TTC549 (cell line): ENCODE results near the gene CGB1.
"Not testable (repeated sequence)": the region's sequence is repeated elsewhere in the genome, so short reads cannot be mapped to it uniquely, and the experiment has no call there.

Experiments used
- FAIRE-seq: peaks from 2 replicates; lab custom pipeline; 2012; peaks lifted over from hg19 to GRCh38; lab: Jason Lieb, UNC

Gene CGB1

DNA sequence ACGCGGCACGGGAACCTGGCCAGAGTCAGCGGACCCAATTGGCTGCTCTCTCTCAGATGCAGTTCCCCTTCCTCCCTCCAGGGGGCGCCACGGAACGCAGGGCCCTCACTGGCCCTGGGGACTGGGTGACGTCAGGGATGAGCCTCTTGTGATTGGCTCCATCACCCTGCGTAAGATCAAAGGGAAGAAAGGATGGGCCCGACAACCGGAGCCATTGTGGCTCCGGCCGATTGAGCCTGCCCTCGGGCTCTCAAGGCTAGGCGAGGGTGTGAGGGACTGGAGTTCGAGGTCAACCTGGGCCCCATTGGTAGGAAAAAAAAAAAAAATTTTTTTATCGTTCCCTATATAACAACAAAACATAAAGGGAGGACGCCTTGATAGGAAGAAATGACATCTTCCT lies at the start of gene CGB1:
Gene CGB1 (minus strand): TSS at position 81 of the 400 bp plus-strand sequence. CDS start 184 bp downstream, outside the sequence.
- FAIRE-seq = not testable (repeated sequence)

GRCh38 chr19:49086296-49086695 lies 49.6 kb upstream of the CGB1 start:
- no peak for FAIRE-seq

DNA sequence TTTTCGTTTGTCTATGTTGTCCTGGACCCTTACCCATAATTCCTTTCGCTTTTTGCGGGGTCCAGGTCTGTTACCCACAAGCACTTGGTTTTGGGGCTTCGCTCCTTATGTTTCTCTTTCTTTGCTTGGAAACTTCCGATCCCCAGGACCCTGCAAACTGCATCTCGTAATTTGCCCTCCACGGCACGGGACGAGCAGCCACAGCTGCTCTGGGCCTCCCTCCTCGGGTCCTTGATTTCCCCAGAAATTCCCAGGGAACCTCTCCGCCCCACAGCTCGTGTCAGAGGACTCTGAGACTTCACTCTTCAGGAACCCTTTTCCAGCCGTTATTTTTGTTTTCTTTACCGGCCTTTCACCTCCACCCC lies 49.2 kb upstream of the CGB1 start:
- FAIRE-seq = no peak

GRCh38 chr19:49085020-49085867 lies 48.5 kb upstream of the CGB1 start, which contains the start of gene SNRNP70:
Gene SNRNP70 (plus strand): TSS chr19:49085451. CDS start chr19:49086415, 964 bp downstream.
- FAIRE-seq = peak; percentile 77

GRCh38 chr19:49084206-49085019 lies 47.7 kb upstream of the CGB1 start:
- no peak for FAIRE-seq

- FAIRE-seq = no peak
Observed at GRCh38 chr19:49081273-49081672, 44.6 kb upstream of the CGB1 start.

- FAIRE-seq = no peak
Observed at GRCh38 chr19:49080392-49080791, 43.7 kb upstream of the CGB1 start.

GRCh38 chr19:49074869-49075268 lies 38.2 kb upstream of the CGB1 start:
- FAIRE-seq = not testable (repeated sequence)

- FAIRE-seq = no peak
Observed at GRCh38 chr19:49073514-49074378, 37.1 kb upstream of the CGB1 start.

- no peak for FAIRE-seq
Observed at GRCh38 chr19:49071860-49072547, 35.3 kb upstream of the CGB1 start.

- no peak for FAIRE-seq
Observed at GRCh38 chr19:49070416-49070815, 33.7 kb upstream of the CGB1 start.

DNA sequence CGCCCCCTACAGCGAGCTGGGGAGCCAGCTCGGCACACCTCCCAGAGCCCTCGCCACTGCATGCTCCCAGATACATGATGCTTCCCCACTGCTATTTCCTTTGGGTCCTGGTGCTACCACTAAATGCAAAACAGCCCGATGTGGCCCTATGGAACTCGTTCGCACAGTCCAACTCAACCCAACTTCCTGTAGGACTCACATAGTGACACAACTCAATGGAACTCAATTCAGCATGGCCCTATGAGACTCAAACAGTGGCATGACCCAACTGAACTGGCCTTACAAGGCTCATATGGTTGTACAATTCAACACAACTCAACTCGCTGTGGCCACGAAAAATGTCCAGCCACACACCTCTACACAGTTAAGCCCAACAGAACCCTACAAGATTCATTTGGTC lies 32.3 kb upstream of the CGB1 start:
- FAIRE-seq = no peak

DNA sequence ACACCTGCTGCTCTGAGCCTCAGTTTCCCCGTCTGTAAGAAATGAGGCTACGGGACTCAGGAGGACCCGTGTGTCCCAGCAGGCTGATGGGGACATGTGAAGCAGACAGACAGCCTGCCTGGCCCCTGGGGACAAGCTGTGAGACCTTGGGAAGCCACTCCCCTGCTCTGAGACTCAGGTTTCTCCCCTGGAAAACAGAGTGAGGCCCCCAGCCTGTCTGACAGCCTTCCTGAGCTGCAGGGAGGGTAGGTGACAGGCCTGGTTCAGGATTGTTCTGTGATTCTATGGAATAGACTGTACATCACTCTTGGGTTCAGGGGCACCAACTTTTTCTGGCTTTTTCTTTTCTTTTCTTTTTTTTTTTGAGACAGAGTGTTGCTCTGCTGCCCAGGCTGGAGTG lies 30.9 kb upstream of the CGB1 start:
- no peak for FAIRE-seq

- FAIRE-seq = no peak
Observed at GRCh38 chr19:49065905-49066512, 29.3 kb upstream of the CGB1 start.

- no peak for FAIRE-seq
Observed at GRCh38 chr19:49064768-49065611, 28.3 kb upstream of the CGB1 start, which contains the start of gene NTF4. Gene NTF4 (minus strand): TSS chr19:49064818. CDS start chr19:49061997, 2,821 bp downstream.

- no peak for FAIRE-seq
Observed at GRCh38 chr19:49064029-49064629, 27.4 kb upstream of the CGB1 start.

DNA sequence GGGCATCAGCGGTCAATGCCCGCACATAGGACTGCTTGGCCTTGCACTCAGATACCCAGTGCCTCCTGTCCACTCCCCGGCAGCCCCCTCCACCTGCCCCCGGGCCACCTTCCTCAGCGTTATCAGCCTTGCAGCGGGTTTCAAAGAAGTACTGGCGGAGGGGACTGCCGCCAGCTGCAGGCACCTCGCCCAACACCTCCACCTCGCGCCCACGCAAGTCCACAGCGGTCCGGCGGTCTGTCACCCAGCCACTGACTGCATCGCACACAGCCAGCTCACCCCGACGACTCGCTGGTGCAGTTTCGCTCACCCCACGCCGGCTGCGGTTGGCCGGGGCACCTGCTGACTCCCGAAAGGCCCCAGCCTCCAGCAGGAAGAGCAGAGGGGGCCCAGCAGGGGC lies 24.8 kb upstream of the CGB1 start:
- FAIRE-seq = no peak

GRCh38 chr19:49061000-49061399 lies 24.3 kb upstream of the CGB1 start:
- no peak for FAIRE-seq

GRCh38 chr19:49059053-49059452 lies 22.4 kb upstream of the CGB1 start:
- no peak for FAIRE-seq

DNA sequence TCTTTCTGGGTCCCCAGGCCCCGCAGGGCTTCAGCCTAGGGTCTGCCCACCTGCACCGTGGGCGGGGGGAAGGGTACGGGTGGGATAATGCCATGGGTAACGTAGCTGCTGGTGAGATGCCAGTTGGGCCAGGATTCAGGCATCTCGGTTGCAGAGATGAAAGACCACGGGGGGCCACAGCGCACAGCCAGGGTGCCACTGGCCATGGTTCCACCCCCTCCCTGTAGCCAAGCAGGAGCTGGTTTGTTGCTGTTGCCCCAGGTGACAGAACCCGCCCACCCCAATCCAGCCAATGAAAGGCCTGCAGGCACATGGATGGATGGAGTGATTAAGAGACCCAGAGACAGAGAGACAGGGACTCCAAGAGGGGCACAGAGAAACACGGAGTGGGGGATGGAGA lies 21.9 kb upstream of the CGB1 start:
- FAIRE-seq = no peak
